Hypothalamus (tissue), 51 donors: ENCODE results near the gene CELF2.
"Not testable (repeated sequence)": the region's sequence is repeated elsewhere in the genome, so short reads cannot be mapped to it uniquely, and the experiment has no call there.

Experiments used
- DNase-seq, 51 donors: peaks; one replicate each; lab custom pipeline; 2025; lab: John Stamatoyannopoulos, UW

The CELF2 gene

GRCh38 chr10:11353006-11353896 is 335.6 kb downstream of the CELF2 start:
- DNase-seq, result no peak

- DNase-seq, result no peak
These were observed 337.2 kb downstream of the CELF2 start for GRCh38 chr10:11354823-11355222.

GRCh38 chr10:11355592-11355991 is 337.9 kb downstream of the CELF2 start:
- peak in 7 of 51 donors; percentile 7 to 19 (median 16) for DNase-seq

- no peak for DNase-seq
These were observed 339.8 kb downstream of the CELF2 start for GRCh38 chr10:11357439-11357838.

- DNase-seq, result no peak
These were observed 340.3 kb downstream of the CELF2 start for GRCh38 chr10:11358011-11358410.

- DNase-seq, result no peak
These were observed 341.4 kb downstream of the CELF2 start for GRCh38 chr10:11358923-11359575.

- no peak for DNase-seq
These were observed 342.2 kb downstream of the CELF2 start for GRCh38 chr10:11359869-11360268.

- DNase-seq, result no peak
These were observed 345.8 kb downstream of the CELF2 start for GRCh38 chr10:11363497-11363896.

GRCh38 chr10:11364241-11364640 is 346.6 kb downstream of the CELF2 start:
- no peak for DNase-seq

GRCh38 chr10:11366889-11367288 is 349.2 kb downstream of the CELF2 start:
- DNase-seq, result not testable (repeated sequence)

- no peak for DNase-seq
These were observed 349.8 kb downstream of the CELF2 start for GRCh38 chr10:11367505-11367904.

- no peak for DNase-seq
These were observed 356.1 kb downstream of the CELF2 start for GRCh38 chr10:11373717-11374171.

GRCh38 chr10:11377267-11377666 is 359.6 kb downstream of the CELF2 start:
- DNase-seq, result no peak

- no peak for DNase-seq
These were observed 361.2 kb downstream of the CELF2 start for GRCh38 chr10:11378835-11379234.

GRCh38 chr10:11379771-11380170 is 362.1 kb downstream of the CELF2 start:
- DNase-seq, result peak in 24 of 51 donors; percentile 7 to 46 (median 25)

- peak in 1 of 51 donors; percentile 32 for DNase-seq
These were observed 363.4 kb downstream of the CELF2 start for GRCh38 chr10:11381023-11381422.

GRCh38 chr10:11381511-11381910 is 363.8 kb downstream of the CELF2 start:
- DNase-seq, result no peak

- no peak for DNase-seq
These were observed 364.5 kb downstream of the CELF2 start for GRCh38 chr10:11382187-11382586.

GRCh38 chr10:11386044-11386443 is 368.4 kb downstream of the CELF2 start:
- no peak for DNase-seq
